Neuronal stem cell (in vitro differentiated cells): ENCODE results near the gene GRM8.
A peak's percentile ranks its signal among the peaks of the same experiment; 100 is the strongest.

Source experiments
- DNase-seq: peaks from one replicate; pipeline ENCODE4 v3.0.0-alpha.2; 2013; ENCODE audit warnings: low spot score
- H2AFZ ChIP-seq: one replicate; pipeline ENCODE4 v1.6.1; 2013; ENCODE audit warnings: mild to moderate bottlenecking, low read length, inconsistent platforms
- H2AK5ac ChIP-seq: 2 replicates; pipeline ENCODE4 v1.6.1; 2013; ENCODE audit warnings: low read depth, mild to moderate bottlenecking, inconsistent platforms, low read length, moderate library complexity, mixed read lengths
- H2BK120ac ChIP-seq: 2 replicates; pipeline ENCODE4 v1.6.1; 2013; ENCODE audit warnings: low read depth, mild to moderate bottlenecking, inconsistent platforms, low read length, moderate library complexity, mixed read lengths
- H2BK12ac ChIP-seq: one replicate; pipeline ENCODE4 v1.6.1; 2013; ENCODE audit warnings: low read length, inconsistent platforms
- H2BK15ac ChIP-seq: 2 replicates; pipeline ENCODE4 v1.6.1; 2013; ENCODE audit warnings: mild to moderate bottlenecking, low read length, inconsistent platforms, mixed read lengths
- H2BK5ac ChIP-seq: one replicate; pipeline ENCODE4 v1.6.1; 2013; ENCODE audit warnings: inconsistent platforms, mild to moderate bottlenecking, low read length, moderate library complexity
- H3K14ac ChIP-seq: one replicate; pipeline ENCODE4 v1.6.1; 2013; ENCODE audit warnings: low read length, inconsistent platforms
- H3K18ac ChIP-seq: 2 replicates; pipeline ENCODE4 v1.6.1; 2013; ENCODE audit warnings: low read length, inconsistent platforms
- H3K23ac ChIP-seq: 2 replicates; pipeline ENCODE4 v1.6.1; 2013; ENCODE audit warnings: low read depth, mild to moderate bottlenecking, mixed read lengths, low read length, inconsistent platforms; ENCODE audit not compliant: poor library complexity
- H3K27ac ChIP-seq: replicated peaks from 3 replicates; pipeline ENCODE4 v1.5.1; 2013; ENCODE audit warnings: low read length, inconsistent platforms
- H3K27me3 ChIP-seq, 3 experiments: 2 replicates each; pipeline ENCODE4 v1.6.1; 2013; ENCODE audit warnings: low read length in 3 of 3, mild to moderate bottlenecking in 2 of 3, inconsistent platforms in 1 of 3, low read depth in 1 of 3, mixed read lengths in 1 of 3, moderate library complexity in 1 of 3; ENCODE audit not compliant: control insufficient read depth in 3 of 3, insufficient read depth in 3 of 3
- H3K36me3 ChIP-seq, 2 donors: replicated peaks in 1 of 2; 2 replicates each; pipeline ENCODE4 v1.6.1; 2013; ENCODE audit warnings: low read length in 2 of 2; ENCODE audit not compliant: control insufficient read depth in 2 of 2, insufficient read depth in 2 of 2
- H3K4ac ChIP-seq: 2 replicates; pipeline ENCODE4 v1.6.1; 2013; ENCODE audit warnings: inconsistent platforms, mild to moderate bottlenecking, low read length, moderate library complexity
- H3K4me1 ChIP-seq, 2 donors: 1 replicate in 1 of 2; 2 replicates in 1 of 2; pipeline ENCODE4 v1.6.1; 2013; ENCODE audit warnings: low read length in 2 of 2, low read depth in 1 of 2; ENCODE audit not compliant: control insufficient read depth in 2 of 2, insufficient read depth in 1 of 2
- H3K4me2 ChIP-seq: one replicate; pipeline ENCODE4 v1.6.1; 2013; ENCODE audit warnings: mild to moderate bottlenecking, low read length, inconsistent platforms; ENCODE audit not compliant: insufficient read depth, poor library complexity, severe bottlenecking
- H3K4me3 ChIP-seq, 2 donors: 2 replicates each; pipeline ENCODE4 v1.5.1; 2013; ENCODE audit warnings: low read length in 2 of 2, mild to moderate bottlenecking in 2 of 2, inconsistent platforms in 1 of 2, moderate library complexity in 1 of 2
- H3K79me1 ChIP-seq: one replicate; pipeline ENCODE4 v1.6.1; 2013; ENCODE audit warnings: low read depth, mild to moderate bottlenecking, inconsistent platforms, low read length, moderate library complexity
- H3K9ac ChIP-seq: one replicate; pipeline ENCODE4 v1.6.1; 2013; ENCODE audit warnings: mild to moderate bottlenecking, low read depth, low read length, inconsistent platforms; ENCODE audit not compliant: poor library complexity
- H3K9me3 ChIP-seq, 2 donors: replicated peaks in 1 of 2; 2 replicates each; pipeline versions ENCODE3 to v1.6.1; 2013; ENCODE audit warnings: low read length in 2 of 2, mild to moderate bottlenecking in 2 of 2, inconsistent platforms in 1 of 2, low read depth in 1 of 2, mixed read lengths in 1 of 2, moderate library complexity in 1 of 2; ENCODE audit not compliant: control insufficient read depth in 2 of 2, insufficient read depth in 1 of 2
- H4K8ac ChIP-seq: one replicate; pipeline ENCODE4 v1.6.1; 2013; ENCODE audit warnings: low read depth, mild to moderate bottlenecking, inconsistent platforms, low read length, moderate library complexity
- H4K91ac ChIP-seq: one replicate; pipeline ENCODE4 v1.6.1; 2013; ENCODE audit warnings: low read length, low read depth, mild to moderate bottlenecking, inconsistent platforms; ENCODE audit not compliant: poor library complexity
- WGBS, 2 donors: extraction: QIAGEN DNeasy Blood & Tissue Kit; methylation state at CpG; one replicate each; pipeline ENCODE4 v1.1.7; 2013; ENCODE audit warnings: missing lambda C conversion rate in 2 of 2, mixed read lengths in 1 of 2; ENCODE audit not compliant: insufficient read length in 2 of 2, insufficient replicate concordance in 1 of 2; ENCODE audit errors: extremely low coverage in 2 of 2; 5-methylcytosine and 5-hydroxymethylcytosine counted together

The GRM8 gene

GRCh38 chr7:126718419-126718818 is 534.3 kb downstream of the GRM8 start:
- no peak overlapping the region for H3K4me3 ChIP-seq

GRCh38 chr7:126716321-126716720 is 536.4 kb downstream of the GRM8 start:
- Histone ChIP-seq H3K23ac (no peak overlapping the region), H2BK15ac (no peak overlapping the region), H3K36me3 (no peaks in the 10 kb centered on the region)

More at GRCh38 chr7:126718419-126718818, 534.3 kb downstream of the GRM8 start:
- no peak overlapping the region for H3K14ac ChIP-seq
- no peak for DNase-seq
- no peak overlapping the region for H4K8ac ChIP-seq
- H3K4me2 ChIP-seq: no peak overlapping the region
- no CpG with 5 or more reads among the region's 3 CpGs for WGBS, 2 donors
- no peak overlapping the region for H2AFZ ChIP-seq
- H2BK120ac ChIP-seq: no peak overlapping the region
- no peaks in the 10 kb centered on the region for H3K27me3 ChIP-seq
- H3K9ac ChIP-seq: no peak overlapping the region
- no peak overlapping the region for H2BK15ac ChIP-seq
- H2BK12ac ChIP-seq: no peak overlapping the region
- H3K18ac ChIP-seq: no peak overlapping the region
- H3K4me1 ChIP-seq: no peaks in the 10 kb centered on the region
- H3K23ac ChIP-seq: no peak overlapping the region
- no peak overlapping the region for H3K4ac ChIP-seq
- H4K91ac ChIP-seq: no peak overlapping the region
- H2BK5ac ChIP-seq: no peak overlapping the region
- H3K79me1 ChIP-seq: no peaks in the 10 kb centered on the region
- no peak overlapping the region for H2AK5ac ChIP-seq
- no peak overlapping the region for H3K27ac ChIP-seq
- H3K9me3 ChIP-seq: no peaks in the 10 kb centered on the region
- H3K36me3 ChIP-seq: no peaks in the 10 kb centered on the region

GRCh38 chr7:126715076-126715475 is 537.7 kb downstream of the GRM8 start:
- Histone ChIP-seq H3K4me1 (no peaks in the 10 kb centered on the region), H3K4me2 (no peak overlapping the region), H2AFZ (no peak overlapping the region), H3K27me3 (no peaks in the 10 kb centered on the region), H4K8ac (no peak overlapping the region), H3K4ac (no peak overlapping the region), H3K18ac (no peak overlapping the region), H3K27ac (no peak overlapping the region), H3K23ac (no peak overlapping the region), H3K36me3 (no peaks in the 10 kb centered on the region), H3K9me3 (no peaks in the 10 kb centered on the region), H4K91ac (no peak overlapping the region), H3K4me3 (no peak overlapping the region), H3K9ac (no peak overlapping the region), H2AK5ac (no peak overlapping the region), H3K14ac (no peak overlapping the region), H2BK5ac (no peak overlapping the region), H2BK12ac (no peak overlapping the region), H2BK120ac (no peak overlapping the region), H2BK15ac (no peak overlapping the region), H3K79me1 (no peaks in the 10 kb centered on the region)
- no peak for DNase-seq
- no CpG with 5 or more reads among the region's 2 CpGs for WGBS, 2 donors

More at GRCh38 chr7:126716321-126716720, 536.4 kb downstream of the GRM8 start:
- DNase-seq: no peak
- WGBS, 2 donors: no CpG with 5 or more reads among the region's 2 CpGs
- no peak overlapping the region for H2BK120ac ChIP-seq
- H2BK12ac ChIP-seq: no peak overlapping the region
- H3K4me2 ChIP-seq: no peak overlapping the region
- no peaks in the 10 kb centered on the region for H3K79me1 ChIP-seq
- no peak overlapping the region for H3K4ac ChIP-seq
- H4K91ac ChIP-seq: no peak overlapping the region
- H3K27me3 ChIP-seq: no peaks in the 10 kb centered on the region
- H3K18ac ChIP-seq: no peak overlapping the region
- no peaks in the 10 kb centered on the region for H3K4me1 ChIP-seq
- H3K9ac ChIP-seq: no peak overlapping the region
- no peak overlapping the region for H2AK5ac ChIP-seq
- no peaks in the 10 kb centered on the region for H3K9me3 ChIP-seq
- H2AFZ ChIP-seq: no peak overlapping the region
- H2BK5ac ChIP-seq: no peak overlapping the region
- H3K27ac ChIP-seq: no peak overlapping the region
- no peak overlapping the region for H3K4me3 ChIP-seq
- no peak overlapping the region for H3K14ac ChIP-seq
- H4K8ac ChIP-seq: no peak overlapping the region

- Histone ChIP-seq H2AK5ac (no peak overlapping the region), H3K14ac (no peak overlapping the region), H3K23ac (no peak overlapping the region), H4K91ac (no peak overlapping the region), H3K4ac (no peak overlapping the region), H3K4me2 (no peak overlapping the region), H3K18ac (no peak overlapping the region), H2BK120ac (no peak overlapping the region), H3K9me3 (no peaks in the 10 kb centered on the region), H3K4me1 (peaks cover 0 to 6% of the 10 kb centered on the region in 2 donors), H2BK12ac (no peak overlapping the region), H3K27me3 (no peaks in the 10 kb centered on the region), H2BK15ac (no peak overlapping the region), H3K79me1 (no peaks in the 10 kb centered on the region), H3K4me3 (no peak overlapping the region), H4K8ac (no peak overlapping the region), H3K36me3 (no peaks in the 10 kb centered on the region), H3K27ac (no peak overlapping the region), H3K9ac (no peak overlapping the region), H2AFZ (peak overlapping the region; percentile 9), H2BK5ac (no peak overlapping the region)
- DNase-seq: no peak
- no CpG with 5 or more reads among the region's 7 CpGs for WGBS, 2 donors
These were observed 550.3 kb downstream of the GRM8 start for GRCh38 chr7:126702242-126703016.
